Measurements from ENCODE around the gene DNAAF1. TPM values are rescaled to one million over a fixed set of nuclear protein-coding genes. Genes with fewer than 3 reads are reported as not detected.
A peak's percentile ranks its signal among the peaks of the same experiment; 100 is the strongest.

The DNAAF1 gene
- total RNA-seq, 1 experiment from 2014 or later, result not detected

- Histone ChIP-seq H3K4me1 (ENCODE audit: insufficient read depth, low read length, poor library complexity, severe bottlenecking) (no peaks in the 10 kb centered on the region), H3K9me3 (ENCODE audit: low read depth, low read length, poor library complexity, severe bottlenecking) (no peaks in the 10 kb centered on the region), H3K27me3 (replicated peaks; ENCODE audit: insufficient read depth, low read depth, low read length, poor library complexity) (no peaks in the 10 kb centered on the region), H3K27ac (ENCODE audit: low read depth, low read length, poor library complexity, severe bottlenecking) (no peak overlapping the region), H3K36me3 (ENCODE audit: insufficient read depth, low read length, poor library complexity, severe bottlenecking) (no peaks in the 10 kb centered on the region), H3K4me3 (ENCODE audit: low read depth, low read length, poor library complexity, severe bottlenecking) (no peak overlapping the region)
- no TSS peak for BruUV-seq (replicated peaks)
- ChIA-PET CTCF (no interaction called here), POLR2A (ENCODE audit: low non-redundant PET) (no interaction called here)
- no peak for DNase-seq (ENCODE audit: low spot score)
- no peak for TF ChIP-seq CTCF (conservative IDR thresholded peaks at IDR 0.05; ENCODE audit: low read depth, low read length)
- intact Hi-C loops (cut with micrococcal nuclease; ENCODE audit: unreplicated experiment), result no loop called here
Measured at GRCh38 chr16:84207251-84207650, 62.1 kb downstream of the DNAAF1 start.

- ChIA-PET CTCF (no interaction called here), POLR2A (ENCODE audit: low non-redundant PET) (no interaction called here)
- intact Hi-C loops (cut with micrococcal nuclease; ENCODE audit: unreplicated experiment), result no loop called here
Measured at GRCh38 chr16:84207879-84208278, 62.8 kb downstream of the DNAAF1 start.

GRCh38 chr16:84209989-84210388 lies 64.9 kb downstream of the DNAAF1 start:
- ChIA-PET POLR2A (ENCODE audit: low non-redundant PET) (no interaction called here), CTCF (no interaction called here)
- TF ChIP-seq EZH2 (IDR thresholded peaks at IDR 0.05; ENCODE audit: borderline replicate concordance, low read depth, low read length, poor library complexity, severe bottlenecking) (no peak), CTCF (conservative IDR thresholded peaks at IDR 0.05; ENCODE audit: low read depth, low read length) (peak; percentile 26; the same call in 1 of the 2 replicates)
- Histone ChIP-seq H3K27ac (ENCODE audit: low read depth, low read length, poor library complexity, severe bottlenecking) (no peak overlapping the region), H3K27me3 (replicated peaks; ENCODE audit: insufficient read depth, low read depth, low read length, poor library complexity) (no peaks in the 10 kb centered on the region), H3K4me3 (ENCODE audit: low read depth, low read length, poor library complexity, severe bottlenecking) (no peak overlapping the region), H3K4me1 (ENCODE audit: insufficient read depth, low read length, poor library complexity, severe bottlenecking) (no peaks in the 10 kb centered on the region), H3K36me3 (ENCODE audit: insufficient read depth, low read length, poor library complexity, severe bottlenecking) (no peaks in the 10 kb centered on the region), H3K9me3 (ENCODE audit: low read depth, low read length, poor library complexity, severe bottlenecking) (no peaks in the 10 kb centered on the region)
- intact Hi-C loops (cut with micrococcal nuclease; ENCODE audit: unreplicated experiment), result no loop called here
- no peak for DNase-seq (ENCODE audit: low spot score)
- BruUV-seq (replicated peaks), result no TSS peak

More at GRCh38 chr16:84207879-84208278, 62.8 kb downstream of the DNAAF1 start:
- H3K9me3 ChIP-seq (ENCODE audit: low read depth, low read length, poor library complexity, severe bottlenecking), result no peaks in the 10 kb centered on the region
- DNase-seq (ENCODE audit: low spot score), result no peak
- no peaks in the 10 kb centered on the region for H3K4me1 ChIP-seq (ENCODE audit: insufficient read depth, low read length, poor library complexity, severe bottlenecking)
- no peaks in the 10 kb centered on the region for H3K27me3 ChIP-seq (replicated peaks; ENCODE audit: insufficient read depth, low read depth, low read length, poor library complexity)
- no peak overlapping the region for H3K4me3 ChIP-seq (ENCODE audit: low read depth, low read length, poor library complexity, severe bottlenecking)
- H3K27ac ChIP-seq (ENCODE audit: low read depth, low read length, poor library complexity, severe bottlenecking), result no peak overlapping the region
- TF ChIP-seq CTCF (conservative IDR thresholded peaks at IDR 0.05; ENCODE audit: low read depth, low read length), result no peak
- no peak for TF ChIP-seq EZH2 (IDR thresholded peaks at IDR 0.05; ENCODE audit: borderline replicate concordance, low read depth, low read length, poor library complexity, severe bottlenecking)
- H3K36me3 ChIP-seq (ENCODE audit: insufficient read depth, low read length, poor library complexity, severe bottlenecking), result no peaks in the 10 kb centered on the region
- no TSS peak for BruUV-seq (replicated peaks)
